GM19043 (cell line): ENCODE measurements around the gene ADCY1.
"Not testable (repeated sequence)": the region's sequence is repeated elsewhere in the genome, so short reads cannot be mapped to it uniquely, and the experiment has no call there.

Experiments used
- ATAC-seq: cut with Tn5 transposase; IDR thresholded peaks from one replicate; pipeline ENCODE4 v1.9.1; 2021; ENCODE audit warnings: low read depth; ENCODE audit not compliant: unreplicated experiment

ADCY1 gene

GRCh38 chr7:45573661-45574415 is at the start of gene ADCY1:
Gene ADCY1, plus strand, starts transcription at chr7:45574368. Its CDS starts 176 bp downstream, at chr7:45574544.
- ATAC-seq = no peak

DNA sequence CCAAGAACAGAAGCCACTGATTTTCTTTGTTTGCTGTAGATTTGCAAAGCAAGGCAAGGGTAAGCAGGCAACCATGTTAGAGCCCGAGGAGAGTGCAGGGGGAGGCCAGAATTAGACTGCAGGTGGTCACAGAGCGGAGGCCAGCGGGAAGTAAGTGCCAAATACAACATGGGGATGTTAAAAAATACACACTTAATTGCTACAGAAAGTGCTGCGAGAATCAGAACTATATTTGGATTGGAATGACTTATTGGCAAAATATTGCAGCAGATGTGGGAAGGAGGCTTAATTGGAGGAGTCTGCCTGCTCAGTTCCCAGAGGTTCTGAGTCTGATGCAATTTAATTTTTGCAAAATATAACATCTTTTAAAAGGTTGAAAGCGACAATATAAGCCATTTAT is 49.7 kb upstream of the ADCY1 start:
- ATAC-seq = no peak

- no peak for ATAC-seq
Measured at GRCh38 chr7:45525057-45525456, 49.1 kb upstream of the ADCY1 start.

GRCh38 chr7:45543473-45543872 is 30.7 kb upstream of the ADCY1 start:
- ATAC-seq = no peak

DNA sequence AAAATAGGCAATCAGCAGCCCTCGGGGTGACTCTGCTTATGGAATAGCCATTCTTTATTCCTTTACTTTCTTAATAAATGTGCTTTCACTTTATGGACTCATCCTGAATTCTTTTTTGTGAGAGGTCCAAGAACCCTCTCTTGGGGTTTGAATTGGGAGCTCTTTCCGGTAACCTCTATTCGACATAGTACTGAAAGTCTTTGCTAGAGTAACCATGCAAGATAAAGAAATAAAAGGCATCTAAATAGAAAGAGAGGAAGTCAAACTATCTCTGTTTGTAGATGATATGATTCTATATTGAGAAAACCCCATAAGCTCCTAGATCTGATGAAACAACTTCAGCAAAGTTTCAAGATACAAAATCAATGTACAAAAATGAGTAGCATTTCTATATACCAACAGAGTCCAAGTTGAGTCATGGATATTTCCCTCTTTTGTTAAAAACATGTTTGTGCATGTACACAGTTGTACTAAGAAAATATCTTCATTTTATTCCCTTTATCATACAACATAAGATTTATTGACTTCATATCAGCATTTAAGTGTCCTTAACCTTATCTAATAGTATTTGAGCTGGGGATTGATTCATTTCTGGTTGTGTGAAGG is 29.0 kb upstream of the ADCY1 start:
- ATAC-seq = not testable (repeated sequence)

GRCh38 chr7:45548917-45549316 is 25.3 kb upstream of the ADCY1 start:
- not testable (repeated sequence) for ATAC-seq

GRCh38 chr7:45563401-45563800 is 10.8 kb upstream of the ADCY1 start:
- ATAC-seq = no peak

- no peak for ATAC-seq
Measured at GRCh38 chr7:45563941-45564461, 10.2 kb upstream of the ADCY1 start.

GRCh38 chr7:45564485-45564884 is 9.7 kb upstream of the ADCY1 start:
- no peak for ATAC-seq

DNA sequence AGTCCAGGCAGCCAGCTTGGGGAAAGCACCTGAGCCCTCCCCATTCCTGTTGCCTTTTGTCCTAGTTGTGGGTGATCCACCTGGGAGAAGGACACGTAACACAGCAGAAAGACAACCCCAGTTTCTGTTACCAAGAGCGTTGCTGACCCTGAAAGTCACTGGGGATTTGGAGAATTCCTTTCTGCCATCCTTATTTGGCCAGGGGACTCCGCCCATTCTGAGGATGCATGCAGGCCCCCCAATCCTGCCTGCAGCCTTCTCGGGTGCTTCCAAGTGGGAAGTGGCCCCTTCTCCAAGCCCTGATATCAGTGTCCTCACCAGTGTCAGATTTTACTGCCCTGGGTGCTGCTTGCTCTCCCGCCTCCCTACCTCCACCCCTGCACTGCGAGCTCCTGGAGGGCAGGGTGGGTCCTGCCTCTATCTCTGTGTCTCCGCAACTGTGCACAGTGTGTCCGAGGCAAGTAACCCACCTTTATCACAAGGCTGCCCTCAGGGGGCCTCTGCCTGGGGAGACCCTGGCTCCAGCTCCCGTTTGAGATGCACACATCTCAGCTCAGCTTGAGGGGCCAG is 9.2 kb upstream of the ADCY1 start:
- no peak for ATAC-seq

GRCh38 chr7:45566386-45566785 is 7.8 kb upstream of the ADCY1 start:
- ATAC-seq = no peak

GRCh38 chr7:45566961-45567360 is 7.2 kb upstream of the ADCY1 start:
- no peak for ATAC-seq

DNA sequence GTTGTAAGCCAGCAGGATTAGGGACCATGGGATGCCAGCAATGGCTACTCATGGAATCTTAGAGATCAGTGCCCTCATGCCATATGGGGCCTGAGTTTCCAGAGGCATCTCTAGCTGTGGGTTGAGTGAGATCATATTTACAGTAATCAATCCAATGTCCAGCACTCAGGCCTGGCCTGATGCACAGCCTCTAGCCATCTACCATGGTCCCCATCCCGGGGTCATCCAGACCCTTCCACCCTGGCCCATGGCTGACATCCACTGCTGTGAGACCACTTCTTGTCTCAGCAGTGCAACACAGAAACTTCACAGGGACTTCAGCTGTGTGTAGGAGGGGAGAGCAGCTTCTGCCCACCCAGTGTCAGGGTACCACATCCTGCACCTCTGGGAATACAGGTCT is 6.5 kb upstream of the ADCY1 start:
- ATAC-seq = no peak

- ATAC-seq = no peak
Measured at GRCh38 chr7:45568536-45569289, 5.5 kb upstream of the ADCY1 start.

- no peak for ATAC-seq
Measured at GRCh38 chr7:45569290-45569685, 4.9 kb upstream of the ADCY1 start.

DNA sequence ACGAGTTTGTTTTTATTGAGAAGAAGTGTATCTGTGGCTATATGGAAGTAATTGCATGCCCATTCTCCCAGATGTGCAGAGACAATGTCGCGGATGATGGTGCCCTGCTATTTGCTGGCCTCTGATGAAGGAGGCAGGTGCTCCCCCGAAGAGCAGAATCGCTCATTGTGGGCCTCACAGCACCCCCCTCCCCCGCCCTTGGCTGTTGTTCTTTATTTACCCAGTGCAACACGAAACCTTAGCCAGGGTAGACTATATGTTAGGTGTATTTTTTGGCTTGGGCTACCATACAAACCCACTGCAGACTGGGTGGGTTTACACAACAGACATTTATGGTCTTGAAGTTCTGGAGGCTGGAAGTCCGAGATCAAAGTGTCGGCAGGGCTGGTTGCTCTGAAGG is 3.4 kb upstream of the ADCY1 start:
- no peak for ATAC-seq

- ATAC-seq = no peak
Measured at GRCh38 chr7:45573204-45573603, 964 bp upstream of the ADCY1 start.

- no peak for ATAC-seq
Measured at GRCh38 chr7:45574416-45574668, 174 bp downstream of the ADCY1 start.

GRCh38 chr7:45574669-45575500 is 717 bp downstream of the ADCY1 start:
- ATAC-seq = no peak

DNA sequence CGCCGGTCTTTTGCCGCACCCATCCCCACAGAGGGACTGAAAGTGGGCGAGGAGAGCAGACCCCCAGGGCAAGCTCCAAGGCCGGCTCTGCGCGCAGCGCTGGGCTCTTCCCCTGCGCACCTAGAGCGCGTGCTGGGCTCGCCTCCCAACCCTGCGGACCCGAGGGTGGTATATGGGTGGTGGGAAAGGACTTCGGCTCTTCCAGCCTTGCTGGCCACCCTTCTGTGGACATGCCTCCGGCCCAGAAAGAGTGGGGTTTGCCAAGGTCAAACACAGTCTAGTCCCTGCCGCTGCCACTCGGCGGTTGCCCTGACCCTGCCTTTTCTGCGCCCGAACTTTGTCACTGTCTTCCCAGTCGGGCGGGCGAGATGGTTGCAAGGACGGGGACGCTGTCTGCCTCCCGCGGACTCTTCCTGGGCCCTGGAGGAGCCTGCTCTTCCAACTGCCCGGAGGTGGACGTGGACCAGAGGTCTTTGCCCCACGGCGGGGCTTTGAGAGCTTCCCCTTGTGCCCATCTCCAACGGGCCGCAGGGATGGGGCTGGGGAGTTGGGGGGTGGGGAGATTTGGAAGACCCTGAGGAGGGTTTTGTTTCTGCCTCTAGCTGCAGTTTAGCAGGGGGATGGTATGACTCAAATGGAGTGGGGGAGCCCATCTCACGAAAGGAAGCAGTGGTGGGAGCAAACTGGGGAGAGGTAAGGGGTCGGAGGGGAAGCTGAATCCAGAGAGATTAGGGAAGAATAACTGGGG is 1.5 kb downstream of the ADCY1 start:
- ATAC-seq = no peak
